ENCODE results near the gene CLCA1. TPM values are rescaled to one million over a fixed set of nuclear protein-coding genes. Genes with fewer than 3 reads are reported as not detected.

CLCA1 gene
- total and polyA plus RNA-seq, 12 donors: not detected

- DNase-seq (no peak), ATAC-seq (no peak)
- peaks cover 0 to 5% (median 0%) of the 10 kb centered on the region in 7 donors for H3K27me3 ChIP-seq
- H3K4me1 ChIP-seq: no peaks in the 10 kb centered on the region
- no peak overlapping the region for H3K27ac ChIP-seq
- no peaks in the 10 kb centered on the region for H3K36me3 ChIP-seq
- intact Hi-C loops (cut with DNase I): no loop called here
- H3K9me3 ChIP-seq: no peaks in the 10 kb centered on the region
- no peak overlapping the region for H3K4me3 ChIP-seq
- TF ChIP-seq CTCF (IDR thresholded peaks at IDR 0.05): no peak
- WGBS, 2 donors: 78 to 82% methylated on average over 2 of the region's 2 CpGs
Observed at GRCh38 chr1:86466109-86466844, 2.5 kb upstream of the CLCA1 start.

GRCh38 chr1:86466986-86467385 is 1.7 kb upstream of the CLCA1 start:
- H3K27ac ChIP-seq: no peak overlapping the region
- ATAC-seq (peak in 2 of 8 donors; percentile 29 to 48), DNase-seq (no peak)
- peaks cover 0 to 5% (median 0%) of the 10 kb centered on the region in 7 donors for H3K27me3 ChIP-seq
- WGBS, 2 donors: 76% methylated on average over 4 of the region's 4 CpGs
- intact Hi-C loops (cut with DNase I): no loop called here
- no peaks in the 10 kb centered on the region for H3K36me3 ChIP-seq
- no peak overlapping the region for H3K4me3 ChIP-seq
- TF ChIP-seq CTCF (IDR thresholded peaks at IDR 0.05): no peak
- no peaks in the 10 kb centered on the region for H3K9me3 ChIP-seq
- no peaks in the 10 kb centered on the region for H3K4me1 ChIP-seq

- no peak for TF ChIP-seq CTCF (IDR thresholded peaks at IDR 0.05)
- H3K27me3 ChIP-seq: peaks cover 0 to 8% (median 0%) of the 10 kb centered on the region in 7 donors
- no peaks in the 10 kb centered on the region for H3K36me3 ChIP-seq
- no peak overlapping the region for H3K27ac ChIP-seq
- ATAC-seq (no peak), DNase-seq (no peak)
- H3K4me1 ChIP-seq: no peaks in the 10 kb centered on the region
- H3K4me3 ChIP-seq: no peak overlapping the region
- intact Hi-C loops (cut with DNase I): loop anchor here in 6 of 10 donors (5.0 to 10.0 kb wide), 3 partner anchors 36 to 284 kb away; no protein-coding TSS in a partner anchor
- WGBS, 2 donors: 80 to 85% methylated on average over 10 of the region's 10 CpGs
- H3K9me3 ChIP-seq: no peaks in the 10 kb centered on the region
Observed at GRCh38 chr1:86470859-86471258, 2.1 kb downstream of the CLCA1 start.

GRCh38 chr1:86471291-86471690 is 2.6 kb downstream of the CLCA1 start:
- Histone ChIP-seq H3K4me3 (no peak overlapping the region), H3K4me1 (no peaks in the 10 kb centered on the region), H3K27ac (no peak overlapping the region), H3K9me3 (no peaks in the 10 kb centered on the region), H3K27me3 (peaks cover 0 to 8% (median 0%) of the 10 kb centered on the region in 7 donors), H3K36me3 (no peaks in the 10 kb centered on the region)
- no peak for TF ChIP-seq CTCF (IDR thresholded peaks at IDR 0.05)
- no peak for ATAC-seq
- DNase-seq: no peak
- intact Hi-C loops (cut with DNase I): loop anchor here in 6 of 10 donors (5.0 to 10.0 kb wide), 3 partner anchors 36 to 284 kb away; no protein-coding TSS in a partner anchor

Measured in heart right ventricle (tissue), 16 donors.